ENCODE measurements around the gene LINS1.

DNA sequence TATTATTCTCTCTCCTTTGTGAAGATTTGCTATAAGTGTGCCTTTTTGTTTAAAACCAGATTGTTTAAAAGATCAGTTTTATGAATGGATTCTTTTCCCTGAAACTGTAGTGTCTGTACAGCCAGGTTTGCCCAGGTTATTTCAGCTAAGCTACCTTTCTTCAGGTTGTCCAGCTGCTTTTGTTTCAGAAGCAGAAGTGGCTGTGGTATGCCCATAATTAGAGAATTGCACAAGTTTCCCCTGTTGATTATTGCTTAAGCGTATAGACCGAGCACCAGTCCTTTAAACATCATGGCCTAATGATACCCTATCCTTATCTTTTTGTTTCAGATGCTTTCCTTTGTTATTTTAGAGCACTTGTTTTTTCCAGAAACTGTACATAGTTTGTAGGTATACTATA lies 10.6 kb upstream of the LINS1 start:
- no peak for TF ChIP-seq TAF1 (IDR thresholded peaks at IDR 0.05; ENCODE audit: borderline replicate concordance, insufficient read depth, low read length)
- TF ChIP-seq SIN3A (IDR thresholded peaks at IDR 0.05; ENCODE audit: borderline replicate concordance, insufficient read depth, low read length) = no peak
- TF ChIP-seq POLR2AphosphoS5 (IDR thresholded peaks at IDR 0.05; ENCODE audit: low read depth, low read length) = no peak
- TF ChIP-seq, protein P1, sequence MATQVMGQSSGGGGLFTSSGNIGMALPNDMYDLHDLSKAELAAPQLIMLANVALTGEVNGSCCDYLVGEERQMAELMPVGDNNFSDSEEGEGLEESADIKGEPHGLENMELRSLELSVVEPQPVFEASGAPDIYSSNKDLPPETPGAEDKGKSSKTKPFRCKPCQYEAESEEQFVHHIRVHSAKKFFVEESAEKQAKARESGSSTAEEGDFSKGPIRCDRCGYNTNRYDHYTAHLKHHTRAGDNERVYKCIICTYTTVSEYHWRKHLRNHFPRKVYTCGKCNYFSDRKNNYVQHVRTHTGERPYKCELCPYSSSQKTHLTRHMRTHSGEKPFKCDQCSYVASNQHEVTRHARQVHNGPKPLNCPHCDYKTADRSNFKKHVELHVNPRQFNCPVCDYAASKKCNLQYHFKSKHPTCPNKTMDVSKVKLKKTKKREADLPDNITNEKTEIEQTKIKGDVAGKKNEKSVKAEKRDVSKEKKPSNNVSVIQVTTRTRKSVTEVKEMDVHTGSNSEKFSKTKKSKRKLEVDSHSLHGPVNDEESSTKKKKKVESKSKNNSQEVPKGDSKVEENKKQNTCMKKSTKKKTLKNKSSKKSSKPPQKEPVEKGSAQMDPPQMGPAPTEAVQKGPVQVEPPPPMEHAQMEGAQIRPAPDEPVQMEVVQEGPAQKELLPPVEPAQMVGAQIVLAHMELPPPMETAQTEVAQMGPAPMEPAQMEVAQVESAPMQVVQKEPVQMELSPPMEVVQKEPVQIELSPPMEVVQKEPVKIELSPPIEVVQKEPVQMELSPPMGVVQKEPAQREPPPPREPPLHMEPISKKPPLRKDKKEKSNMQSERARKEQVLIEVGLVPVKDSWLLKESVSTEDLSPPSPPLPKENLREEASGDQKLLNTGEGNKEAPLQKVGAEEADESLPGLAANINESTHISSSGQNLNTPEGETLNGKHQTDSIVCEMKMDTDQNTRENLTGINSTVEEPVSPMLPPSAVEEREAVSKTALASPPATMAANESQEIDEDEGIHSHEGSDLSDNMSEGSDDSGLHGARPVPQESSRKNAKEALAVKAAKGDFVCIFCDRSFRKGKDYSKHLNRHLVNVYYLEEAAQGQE (IDR thresholded peaks at IDR 0.05; ENCODE audit: insufficient read depth in 1 of 2, low read depth in 2 of 2, low read length in 2 of 2) = no peak
- no peak for TF ChIP-seq FOXP2 (optimal IDR thresholded peaks at IDR 0.05; ENCODE audit: borderline replicate concordance, extremely low read depth, extremely low read length, insufficient read depth)

Measured in PFSK-1 (cell line).